Common myeloid progenitor, CD34-positive (primary cell): Measurements from ENCODE around the gene SMARCC1.

Experiments used
- CTCF ChIA-PET: fragments of 350-600 bp; sonication (Branson Sonifier 250); formaldehyde crosslinking; loops from one replicate; lab custom pipeline; 2021; ENCODE audit warnings: antibody characterized with exemption; lab: Charles Lee
- POLR2A ChIA-PET: fragments of 350-600 bp; sonication (Branson Sonifier 250); formaldehyde crosslinking; loops from one replicate; lab custom pipeline; 2021; ENCODE audit warnings: antibody characterized with exemption; lab: Charles Lee
- DNase-seq, 3 donors: peaks; one replicate each; pipeline versions ENCODE4 v3.0.0 to v3.0.0-alpha.2; 2013
- H3K27ac ChIP-seq, 2 experiments: 1 replicate in 1 of 2; 2 replicates in 1 of 2; pipeline ENCODE4 v1.7.0; 2013; ENCODE audit warnings: inconsistent platforms in 2 of 2, low read length in 2 of 2, mild to moderate bottlenecking in 2 of 2, low read depth in 1 of 2, moderate library complexity in 1 of 2; ENCODE audit not compliant: severe bottlenecking in 2 of 2, insufficient read depth in 1 of 2, poor library complexity in 1 of 2
- H3K27me3 ChIP-seq, 5 experiments: replicated peaks in 2 of 5; 1 replicate in 3 of 5; 2 replicates in 2 of 5; pipeline versions ENCODE4 v1.6.1 to v1.7.0; 2013; ENCODE audit warnings: low read length in 4 of 5, mild to moderate bottlenecking in 2 of 5, moderate library complexity in 2 of 5, inconsistent platforms in 1 of 5; ENCODE audit not compliant: insufficient read depth in 5 of 5, control insufficient read depth in 4 of 5
- H3K36me3 ChIP-seq, 4 experiments: 1 replicate in 2 of 4; 2 replicates in 2 of 4; pipeline versions ENCODE4 v1.6.1 to v1.7.0; 2013; ENCODE audit warnings: low read length in 3 of 4, control low read depth in 1 of 4, mild to moderate bottlenecking in 1 of 4; ENCODE audit not compliant: control insufficient read depth in 4 of 4, insufficient read depth in 4 of 4
- H3K4me1 ChIP-seq, 4 experiments: 1 replicate in 3 of 4; 2 replicates in 1 of 4; pipeline versions ENCODE4 v1.6.1 to v1.7.1; 2013; ENCODE audit warnings: low read length in 3 of 4, mild to moderate bottlenecking in 3 of 4, control low read depth in 1 of 4, inconsistent platforms in 1 of 4, moderate library complexity in 1 of 4; ENCODE audit not compliant: control insufficient read depth in 4 of 4, insufficient read depth in 4 of 4; ENCODE audit errors: control extremely low read depth in 1 of 4
- H3K4me3 ChIP-seq, 7 experiments: 1 replicate in 4 of 7; 2 replicates in 3 of 7; pipeline versions ENCODE4 v1.5.1 to v1.7.0; 2013; ENCODE audit warnings: mild to moderate bottlenecking in 7 of 7, low read length in 6 of 7, moderate library complexity in 6 of 7, inconsistent platforms in 2 of 7, low read depth in 2 of 7, control low read depth in 1 of 7; ENCODE audit not compliant: insufficient read depth in 4 of 7, control insufficient read depth in 1 of 7; ENCODE audit errors: extremely low read depth in 1 of 7
- H3K9me3 ChIP-seq, 5 experiments: 1 replicate in 4 of 5; 2 replicates in 1 of 5; pipeline versions ENCODE4 v1.6.1 to v1.7.1; 2013; ENCODE audit warnings: low read length in 4 of 5, mild to moderate bottlenecking in 2 of 5, inconsistent platforms in 1 of 5, low read depth in 1 of 5, moderate library complexity in 1 of 5; ENCODE audit not compliant: control insufficient read depth in 4 of 5, insufficient read depth in 2 of 5; ENCODE audit errors: control extremely low read depth in 1 of 5
- WGBS: methylation state at CpG from one replicate; pipeline ENCODE4 v1.1.5; 2013; ENCODE audit not compliant: insufficient coverage; 5-methylcytosine and 5-hydroxymethylcytosine counted together

The SMARCC1 gene

DNA sequence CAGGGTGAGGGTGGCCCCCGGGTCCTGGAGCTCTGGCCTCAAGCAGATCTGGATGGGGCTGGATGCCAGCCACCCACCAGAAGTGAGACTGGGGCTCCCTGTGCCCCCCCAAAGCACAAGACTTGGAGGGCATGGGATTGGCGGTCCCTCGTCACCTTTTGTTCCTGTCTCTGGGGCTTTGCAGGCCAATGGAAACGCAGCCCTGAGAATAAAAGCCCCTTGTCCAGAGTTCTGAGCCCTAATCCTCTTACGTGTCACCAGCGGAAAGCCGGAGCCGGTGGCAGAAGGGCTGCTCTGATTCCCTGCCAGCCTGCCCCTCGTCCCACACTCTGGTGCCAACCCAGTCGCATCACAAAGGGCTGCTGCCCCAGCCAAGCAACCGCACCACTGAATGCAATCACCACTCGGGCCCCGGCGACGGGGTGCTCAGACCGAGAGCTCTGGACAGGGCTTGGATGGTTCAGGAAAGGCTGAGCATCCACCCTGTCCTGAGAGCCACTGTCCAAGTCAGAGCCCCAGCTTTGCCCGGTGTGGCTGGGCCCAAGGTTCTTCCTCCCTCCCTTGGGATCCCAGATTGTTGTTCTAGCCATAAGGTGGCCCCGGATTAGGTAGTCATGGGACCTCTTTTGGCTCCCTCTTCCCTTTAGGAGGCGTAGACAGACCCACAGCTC, 245.3 kb downstream of the SMARCC1 start:
- DNase-seq: no peak
- no peak overlapping the region for H3K4me3 ChIP-seq
- POLR2A ChIA-PET: no interaction called here
- WGBS: 98% methylated on average over 17 of the region's 19 CpGs
- H3K4me1 ChIP-seq: no peaks in the 10 kb centered on the region
- no peaks in the 10 kb centered on the region for H3K9me3 ChIP-seq
- CTCF ChIA-PET: interaction anchor here (1.8 kb wide), 1 partner anchor 15 kb away, joined by 6 read pairs; no protein-coding TSS in a partner anchor
- no peak overlapping the region for H3K27ac ChIP-seq
- no peaks in the 10 kb centered on the region for H3K27me3 ChIP-seq
- H3K36me3 ChIP-seq: no peaks in the 10 kb centered on the region
